ENCODE data around the gene PRCD. TPM values are rescaled to one million over a fixed set of nuclear protein-coding genes. Genes with fewer than 3 reads are reported as not detected.

PRCD gene, protein sequence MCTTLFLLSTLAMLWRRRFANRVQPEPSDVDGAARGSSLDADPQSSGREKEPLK
- total RNA-seq: 1.9 TPM

DNA sequence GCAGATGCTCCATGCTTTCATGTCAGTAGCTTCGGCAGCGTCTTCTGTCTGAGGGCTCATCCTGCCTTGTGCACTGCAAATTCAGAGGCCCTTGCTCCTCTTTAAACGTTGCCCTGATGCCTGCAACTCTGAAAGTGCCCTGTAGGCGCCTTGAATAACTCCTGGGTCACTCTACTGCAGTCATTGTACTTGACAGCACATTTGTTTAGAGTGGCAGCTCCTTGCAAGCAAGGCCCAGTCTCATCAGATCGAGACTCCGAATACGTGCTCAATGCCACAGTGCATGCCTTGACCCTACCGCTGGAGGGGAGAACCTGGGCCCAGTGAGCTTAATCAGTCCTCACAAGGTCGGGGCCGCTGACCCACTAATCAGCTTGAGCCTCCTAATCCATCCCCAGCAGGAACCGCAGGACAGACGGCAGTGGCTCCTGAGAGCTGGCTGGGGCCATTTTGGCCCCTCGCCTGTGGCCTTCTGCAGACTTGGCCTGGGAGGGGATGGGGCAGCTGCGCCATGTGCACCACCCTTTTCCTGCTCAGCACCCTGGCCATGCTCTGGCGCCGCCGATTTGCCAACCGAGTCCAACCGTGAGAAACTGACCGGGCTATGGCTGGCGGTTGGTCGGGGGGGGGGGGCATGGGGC is at the start of gene PRCD:
PRCD (plus strand) TSS at position 414 of the 641 bp plus-strand sequence; CDS start at position 512, 98 bp downstream.
- DNase-seq: no peak

DNA sequence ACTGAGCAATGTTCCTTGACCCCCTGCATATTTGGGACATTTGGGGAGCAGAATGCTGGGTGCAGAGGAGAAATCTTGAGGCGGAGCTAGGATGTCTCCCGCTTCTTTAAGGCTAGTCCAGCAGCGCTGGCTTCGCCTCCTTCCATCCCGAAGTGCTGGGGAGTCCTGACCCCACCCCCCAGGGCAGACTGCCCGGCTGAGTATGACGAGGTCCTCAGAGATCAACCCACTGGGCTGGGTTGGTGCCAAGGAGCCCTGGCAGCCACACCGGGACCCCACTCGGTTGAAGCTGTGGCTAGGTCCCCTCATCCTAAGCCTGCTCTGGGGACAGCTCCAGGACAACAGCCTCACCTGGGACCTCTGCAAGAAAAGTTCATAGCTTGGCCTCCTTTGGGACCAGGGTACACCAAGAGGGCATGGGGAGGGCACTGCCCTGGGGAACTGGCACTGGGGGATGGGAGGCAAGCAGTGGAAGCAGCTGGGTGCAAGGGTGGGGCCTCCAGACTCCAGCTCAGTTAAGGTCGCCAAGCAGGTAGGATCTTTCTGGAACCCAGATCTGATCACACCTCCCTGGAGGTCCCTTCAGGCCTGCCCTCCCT is 49.6 kb upstream of the PRCD start:
- DNase-seq: no peak

DNA sequence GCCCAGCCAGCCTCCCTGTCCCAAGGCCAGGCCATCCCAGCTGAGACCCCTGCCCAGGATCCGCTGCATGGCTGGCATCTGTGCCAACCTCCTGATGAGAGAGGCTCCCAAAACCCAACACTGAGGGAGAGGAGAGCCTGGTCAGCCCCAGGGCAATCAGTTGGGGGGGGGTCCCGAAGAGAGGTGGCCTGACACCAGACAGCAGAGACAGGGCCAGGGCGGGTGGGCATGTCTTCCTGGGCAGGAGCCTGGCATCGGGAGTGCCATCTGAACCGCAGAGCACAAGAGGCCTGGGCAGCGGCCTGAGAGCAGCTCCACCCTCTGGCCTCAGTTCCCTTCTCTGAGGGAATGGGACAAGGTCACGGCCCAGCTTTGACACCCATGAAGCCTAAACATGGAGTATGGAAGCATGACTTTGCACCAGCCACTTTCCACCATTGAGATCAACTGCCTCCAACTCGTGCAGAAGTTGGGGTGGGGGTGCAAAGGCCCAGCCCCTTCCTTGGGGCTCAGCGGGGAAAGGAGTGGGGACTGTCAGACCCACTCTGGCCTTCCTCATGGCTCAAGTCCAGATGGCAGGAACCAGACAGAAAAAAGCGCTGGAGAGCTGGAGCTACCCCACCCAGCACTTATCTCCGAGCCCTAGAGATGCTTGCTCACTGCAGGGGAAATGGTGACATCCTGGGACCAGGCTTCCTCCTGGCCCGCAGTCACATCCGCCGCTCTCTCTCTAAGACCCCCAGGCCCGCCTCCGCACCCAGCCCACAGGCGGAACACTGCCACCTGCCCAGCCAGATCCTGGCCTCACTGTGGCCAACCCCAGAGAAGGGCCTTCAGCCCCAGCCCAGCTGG is 48.3 kb upstream of the PRCD start:
- DNase-seq: no peak

DNA sequence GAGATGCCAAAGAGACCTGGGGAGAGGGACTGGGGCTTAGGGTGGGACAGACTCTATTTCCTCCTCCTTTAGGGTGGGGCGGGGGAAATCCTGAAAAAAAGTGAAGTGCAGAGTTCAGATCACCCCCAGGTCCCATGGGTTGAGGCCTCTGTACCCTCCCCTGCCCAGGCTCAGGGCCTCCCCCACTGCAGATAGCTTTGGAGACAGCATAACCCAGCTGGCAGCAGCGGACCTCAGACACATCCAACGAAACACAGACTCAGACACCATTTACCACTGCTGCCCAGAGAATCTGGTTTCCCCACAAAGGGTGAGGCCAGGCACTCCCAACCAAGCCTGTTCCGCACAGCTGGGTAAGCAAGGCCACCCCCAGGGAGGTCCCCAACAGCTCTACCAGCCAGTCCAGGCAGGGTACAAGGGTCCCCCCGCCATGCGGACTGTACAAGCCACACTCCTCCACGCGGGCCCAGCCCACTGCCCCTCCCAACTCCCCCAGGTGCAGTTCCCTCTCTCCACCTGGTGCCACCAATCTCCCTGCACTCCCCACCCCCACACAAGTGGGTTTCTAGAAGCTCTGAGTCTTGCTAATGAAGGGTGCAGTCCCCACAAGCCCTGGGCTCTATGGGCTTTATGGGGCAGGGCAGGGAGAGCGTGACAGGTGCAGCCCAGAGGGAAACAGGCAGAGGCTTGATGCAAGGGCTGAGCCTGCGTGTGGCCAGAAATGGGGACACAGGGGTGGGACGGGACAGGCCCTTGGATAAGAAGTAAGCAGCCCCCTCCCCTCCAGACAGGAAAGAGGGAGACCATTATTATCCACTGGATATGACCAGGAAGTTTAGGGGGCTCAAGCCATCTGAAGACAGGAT is 47.5 kb upstream of the PRCD start:
- DNase-seq: no peak

DNA sequence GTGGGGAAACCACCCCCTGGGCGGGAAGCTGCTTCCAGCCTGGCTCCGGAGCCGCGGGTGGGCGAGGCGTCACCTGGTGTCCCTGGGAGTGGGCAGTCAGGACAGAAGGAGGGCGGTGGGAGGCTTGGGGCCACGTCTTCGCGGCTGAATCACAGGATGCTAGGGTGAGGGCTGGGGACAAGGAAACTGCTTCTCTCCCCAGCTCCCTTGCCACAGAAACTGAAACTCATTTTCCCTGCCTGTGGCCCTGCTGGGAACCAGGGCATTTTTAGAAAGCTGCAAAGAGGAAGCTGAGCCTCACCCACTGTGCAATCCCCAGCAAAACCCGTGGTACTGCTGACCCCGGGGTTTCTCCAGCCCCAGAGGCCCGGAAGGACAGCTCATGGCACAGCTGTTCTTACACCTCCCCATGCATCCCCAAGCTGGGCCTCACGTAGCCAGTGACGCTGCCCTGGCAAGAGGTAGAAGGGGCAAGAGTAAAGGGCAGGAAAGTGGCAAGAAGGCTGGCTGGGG is 46.8 kb upstream of the PRCD start:
- DNase-seq: no peak

DNA sequence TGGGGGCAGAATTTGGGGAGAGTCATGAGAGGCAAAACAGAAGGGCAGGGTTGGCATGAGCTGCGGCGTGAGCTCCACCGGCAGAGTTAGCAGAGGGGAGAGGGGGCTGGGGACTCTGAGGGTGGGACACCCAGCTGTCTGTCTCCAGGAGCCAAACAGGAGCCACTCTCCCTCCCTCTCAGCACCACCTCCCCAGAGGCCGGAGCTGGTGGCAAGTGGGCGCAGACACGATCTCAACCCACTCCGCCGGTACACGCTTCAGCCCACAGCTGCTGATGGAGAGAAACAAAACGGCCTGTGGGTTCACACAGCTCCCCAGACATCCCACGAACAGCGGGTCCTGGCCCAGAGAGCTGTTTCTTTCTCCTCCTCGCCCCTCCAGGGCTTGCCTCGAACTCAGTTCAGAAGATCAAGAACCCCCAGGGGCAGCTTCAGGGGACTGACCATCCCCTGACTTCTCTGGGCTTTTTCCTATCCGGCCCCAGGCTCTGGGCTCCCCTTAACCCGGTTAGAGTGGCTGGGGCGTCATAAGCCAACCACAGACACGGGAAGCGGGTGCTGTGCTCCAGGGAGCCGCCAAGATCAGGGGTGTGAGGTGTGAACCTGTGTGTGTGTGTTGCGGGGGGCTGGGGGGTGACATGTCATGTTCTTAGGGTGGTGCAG is 46.2 kb upstream of the PRCD start:
- no peak for DNase-seq

DNA sequence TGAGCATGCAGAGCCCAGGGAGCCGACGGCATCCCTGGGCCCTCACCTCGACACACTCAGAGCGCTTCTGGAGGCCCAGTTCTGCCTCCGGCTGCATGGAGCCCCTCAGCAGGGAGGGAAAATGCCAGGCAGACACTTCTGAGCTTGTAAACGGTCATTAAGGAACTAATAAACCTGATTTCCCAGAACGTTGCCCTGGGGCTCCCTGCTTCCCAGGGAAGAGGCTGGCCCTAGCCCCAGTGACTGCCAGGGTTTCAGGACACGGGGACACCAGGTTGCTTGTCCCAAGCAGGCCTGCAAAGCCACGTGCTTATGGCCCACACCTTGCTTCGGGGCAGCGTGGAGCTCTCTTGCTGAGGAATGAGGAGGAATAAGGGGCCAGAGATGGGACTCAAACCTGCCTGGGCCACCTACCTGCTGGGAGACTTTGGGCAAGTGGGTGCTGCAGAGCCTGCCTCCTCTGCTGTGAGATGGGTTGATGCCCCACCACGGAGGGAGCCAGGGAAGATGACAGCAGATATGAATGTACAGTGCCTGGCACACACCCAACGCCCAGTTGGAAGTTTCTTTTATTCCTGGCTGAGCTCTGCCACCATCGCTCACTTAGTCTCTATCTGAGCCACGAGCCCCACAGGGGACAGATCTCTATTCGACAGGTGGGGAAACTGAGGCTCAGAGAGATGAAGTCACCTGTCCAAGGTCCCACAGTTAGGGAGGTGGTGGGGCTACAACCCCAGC is 44.0 kb upstream of the PRCD start:
- no peak for DNase-seq

DNA sequence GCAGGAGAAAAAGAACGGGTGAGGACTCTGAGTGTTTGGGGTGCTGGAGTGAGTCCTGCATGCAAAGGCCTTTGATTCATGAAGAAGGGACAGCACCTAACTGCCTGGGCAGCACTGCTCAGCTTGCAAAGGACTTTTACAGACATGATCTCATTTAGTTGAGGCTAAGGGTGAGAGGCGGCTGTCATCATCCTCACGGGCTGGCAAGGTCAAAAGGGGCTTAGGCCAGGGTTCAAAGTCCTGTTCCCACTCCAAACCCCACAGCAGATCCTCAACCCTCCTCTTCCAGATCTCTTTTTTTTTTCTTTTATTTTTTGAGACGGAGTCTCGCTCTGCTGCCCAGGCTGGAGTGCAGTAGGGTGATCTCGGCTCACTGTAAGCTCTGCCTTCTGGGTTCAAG is 43.4 kb upstream of the PRCD start:
- DNase-seq: no peak

DNA sequence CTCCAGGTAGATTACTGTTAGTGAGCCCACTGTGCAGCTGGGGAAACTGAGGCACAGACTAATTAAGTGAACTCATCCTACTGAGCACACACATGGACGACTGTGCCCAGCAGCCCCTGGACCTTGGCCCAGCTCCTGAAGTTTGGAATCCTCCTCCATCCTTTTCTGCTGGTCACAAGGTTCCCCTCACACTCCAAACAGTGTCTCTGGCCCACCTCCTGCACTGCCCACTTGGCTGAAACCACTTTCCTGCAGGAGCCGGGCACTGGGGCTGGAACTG is 42.2 kb upstream of the PRCD start:
- no peak for DNase-seq

DNA sequence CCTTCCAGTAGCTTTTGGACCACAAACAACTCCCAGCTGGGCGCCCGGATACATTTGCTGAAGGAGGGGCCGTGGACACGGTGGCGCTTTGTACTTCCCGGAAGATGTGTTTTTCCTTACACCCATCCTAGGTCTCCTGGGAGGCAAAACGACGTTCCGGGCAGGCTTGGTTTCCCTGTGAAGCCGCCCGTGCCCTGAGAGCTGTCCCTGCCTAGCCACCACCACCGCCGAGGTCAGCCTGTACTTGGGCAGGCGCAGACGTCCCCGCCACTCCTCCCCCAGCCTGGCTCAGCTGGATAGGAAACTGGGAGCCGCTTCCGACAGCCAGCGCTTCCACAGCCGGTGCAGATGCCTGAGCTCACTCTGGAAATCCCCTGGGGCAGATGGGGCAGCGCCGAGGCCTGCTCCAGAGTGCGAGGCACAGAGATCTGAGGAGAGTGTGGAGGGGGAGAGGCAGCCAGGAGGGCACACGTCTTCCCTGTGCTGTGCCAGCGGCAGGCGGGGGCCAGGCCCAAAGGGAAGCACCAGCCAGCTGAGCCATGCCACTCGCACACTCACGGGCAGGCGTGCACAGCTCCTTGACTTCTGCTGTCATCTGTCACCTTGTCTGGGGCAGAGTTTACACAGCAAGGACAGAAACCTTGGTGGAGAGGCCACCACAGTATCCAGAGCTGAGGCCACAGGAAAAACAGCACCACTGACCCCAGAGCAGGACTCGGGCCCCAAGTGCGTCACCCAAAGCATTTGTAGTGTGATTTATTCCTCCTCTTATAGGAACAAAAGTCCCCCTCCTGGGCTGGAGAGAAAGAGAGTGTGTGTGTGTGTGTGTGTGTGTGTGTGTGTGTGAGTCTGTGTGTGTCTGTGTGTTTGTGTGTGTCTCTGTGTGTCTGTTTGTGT is 41.6 kb upstream of the PRCD start:
- no peak for DNase-seq

DNA sequence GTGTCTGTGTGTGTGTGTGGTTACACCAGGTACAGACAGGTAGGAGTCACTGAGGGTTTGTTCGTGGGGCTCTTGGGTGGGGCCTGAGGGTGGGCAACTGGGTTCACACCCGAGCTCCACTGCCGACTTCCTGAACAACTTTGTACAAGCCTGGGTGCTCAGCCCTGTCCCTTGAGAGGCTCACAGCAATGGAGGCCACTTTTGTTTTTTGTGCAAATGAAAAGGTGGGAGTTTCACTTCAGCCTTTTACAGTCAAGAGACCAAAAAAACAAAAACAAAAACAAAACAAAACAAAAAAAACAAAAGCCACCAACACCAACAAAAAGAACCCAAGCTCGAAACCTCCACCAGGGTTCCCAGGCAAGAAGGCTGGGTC is 41.0 kb upstream of the PRCD start:
- no peak for DNase-seq

DNA sequence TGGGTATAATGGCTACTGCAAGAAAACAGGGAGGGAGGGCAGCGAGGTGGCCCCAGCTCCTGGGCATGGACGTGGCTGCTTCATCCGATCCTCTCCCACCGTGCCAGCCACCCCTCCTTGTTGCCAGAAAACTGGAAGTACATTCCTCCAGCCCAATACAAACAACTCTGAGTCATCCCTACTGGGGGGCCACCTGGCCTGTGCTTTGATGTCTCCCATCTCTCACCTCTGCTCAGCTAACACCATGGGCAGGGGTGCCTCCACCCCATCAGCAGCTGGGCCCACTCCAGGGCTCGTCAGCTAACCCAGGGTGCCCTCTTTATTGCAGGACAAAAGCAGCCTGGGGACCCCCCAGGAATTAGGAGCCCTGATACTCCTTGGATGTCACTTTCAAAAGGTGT is 40.6 kb upstream of the PRCD start:
- DNase-seq: no peak

DNA sequence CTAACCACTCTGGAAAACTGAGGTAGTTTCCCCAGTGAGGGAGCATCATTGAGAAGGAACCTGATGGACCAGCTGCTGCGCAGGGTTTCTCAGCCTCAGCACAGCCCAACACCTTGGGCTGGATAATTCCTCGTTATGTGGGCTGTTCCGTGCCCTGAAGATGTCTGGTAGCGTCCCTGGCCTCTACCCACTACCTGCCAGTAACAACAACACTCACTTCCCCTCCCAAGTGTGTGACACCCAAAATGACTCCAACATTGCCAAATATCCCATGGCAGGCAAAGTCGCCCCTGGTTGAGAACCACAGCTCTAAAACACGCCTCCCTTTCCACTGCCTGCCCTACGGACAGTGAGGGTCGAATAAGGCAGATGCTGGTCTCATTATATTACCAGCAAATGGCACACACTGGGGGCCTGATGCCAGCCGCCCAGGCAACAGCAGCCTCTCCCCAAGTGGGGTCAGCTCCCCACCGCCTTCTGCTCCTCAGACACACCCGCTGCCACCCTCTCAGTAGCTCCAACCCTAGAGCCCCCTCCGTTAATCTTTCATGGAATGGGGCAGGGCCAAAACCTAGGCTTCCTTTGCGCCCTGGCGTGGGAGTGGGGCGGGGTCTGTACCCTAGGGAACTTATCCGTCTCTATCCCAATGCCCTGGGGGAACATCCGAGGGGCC is 39.6 kb upstream of the PRCD start:
- DNase-seq: no peak

DNA sequence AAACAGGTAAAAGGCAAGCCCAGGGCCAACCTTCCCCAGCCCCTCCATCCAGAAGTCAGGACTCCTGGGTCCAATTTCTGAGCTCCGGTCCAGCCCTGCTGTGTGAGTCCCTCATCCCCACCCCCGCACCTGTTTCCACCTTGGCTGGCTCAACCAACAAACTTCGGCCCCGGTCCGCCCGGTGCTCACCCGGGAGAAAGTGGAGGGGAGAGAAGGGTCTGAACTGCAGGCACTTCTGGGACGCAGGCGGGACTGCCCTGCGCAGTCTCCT is 39.2 kb upstream of the PRCD start:
- no peak for DNase-seq

DNA sequence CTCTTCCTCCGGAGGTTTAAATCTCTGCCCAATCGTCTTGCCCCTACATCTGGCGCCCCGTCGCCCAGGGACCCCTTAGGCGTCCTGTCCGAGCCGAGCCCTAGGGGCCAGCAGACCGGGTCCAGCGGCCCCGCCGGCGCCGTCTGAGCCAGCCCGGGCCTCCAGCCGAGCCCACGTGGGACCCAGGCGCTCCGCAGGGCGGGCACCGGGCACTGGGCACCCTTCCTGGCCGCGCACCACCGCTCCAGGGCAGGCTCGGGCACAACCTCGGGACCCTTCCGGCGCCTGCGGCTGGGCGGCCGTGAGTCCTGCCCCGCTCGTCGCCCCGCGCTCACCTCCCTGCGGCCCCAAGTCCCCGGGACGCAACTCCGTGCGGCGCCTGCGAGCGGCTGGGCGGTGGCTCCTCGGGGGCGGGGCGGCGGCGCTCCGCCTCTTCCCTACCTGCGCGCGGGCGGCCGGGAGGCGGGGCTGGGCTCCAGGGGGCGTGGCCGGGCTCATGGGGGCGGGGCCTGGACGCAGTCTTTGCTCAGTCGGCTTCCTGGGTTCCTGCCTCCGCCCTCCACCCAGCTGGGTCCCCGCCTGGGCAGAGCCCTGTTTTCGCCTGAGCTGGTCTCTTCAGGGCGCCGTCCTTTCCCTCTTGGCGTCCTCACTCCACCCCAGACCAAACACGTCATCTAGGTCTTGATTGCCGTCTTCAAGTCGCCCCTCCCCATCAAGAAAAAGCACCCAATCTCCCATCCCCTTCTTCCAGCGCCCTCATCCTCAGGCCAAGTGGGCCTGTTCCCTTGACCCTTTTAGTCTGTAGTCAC is 38.6 kb upstream of the PRCD start, which contains the start of gene RHBDF2:
RHBDF2 (minus strand) TSS at position 406 of the 809 bp plus-strand sequence. CDS start 19,899 bp downstream, outside the sequence.
- peak; percentile 55 for DNase-seq

DNA sequence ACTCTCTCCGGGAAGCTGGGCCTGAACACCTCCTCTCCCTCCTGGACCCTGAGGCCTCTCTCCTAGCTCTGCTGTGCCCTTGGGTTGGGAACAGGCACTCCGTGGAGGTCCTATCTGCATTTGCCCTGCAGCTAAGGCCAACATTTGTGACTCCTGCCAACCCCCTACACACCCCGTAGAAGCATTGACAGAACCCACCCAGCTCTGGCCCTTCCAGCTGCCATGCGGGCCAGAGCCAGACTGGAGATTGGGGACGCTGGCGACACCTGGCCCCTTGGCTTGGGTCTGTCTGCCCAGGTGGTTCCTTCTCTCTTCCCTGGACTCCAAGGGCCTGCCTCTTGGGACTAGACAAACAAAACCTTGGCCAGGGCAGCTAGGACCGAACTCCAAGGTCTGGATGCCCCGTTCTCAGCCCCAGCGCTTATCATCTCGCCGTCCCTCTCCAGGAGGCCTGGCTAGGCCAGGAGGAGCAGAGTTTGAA is 38.0 kb upstream of the PRCD start:
- DNase-seq: no peak

DNA sequence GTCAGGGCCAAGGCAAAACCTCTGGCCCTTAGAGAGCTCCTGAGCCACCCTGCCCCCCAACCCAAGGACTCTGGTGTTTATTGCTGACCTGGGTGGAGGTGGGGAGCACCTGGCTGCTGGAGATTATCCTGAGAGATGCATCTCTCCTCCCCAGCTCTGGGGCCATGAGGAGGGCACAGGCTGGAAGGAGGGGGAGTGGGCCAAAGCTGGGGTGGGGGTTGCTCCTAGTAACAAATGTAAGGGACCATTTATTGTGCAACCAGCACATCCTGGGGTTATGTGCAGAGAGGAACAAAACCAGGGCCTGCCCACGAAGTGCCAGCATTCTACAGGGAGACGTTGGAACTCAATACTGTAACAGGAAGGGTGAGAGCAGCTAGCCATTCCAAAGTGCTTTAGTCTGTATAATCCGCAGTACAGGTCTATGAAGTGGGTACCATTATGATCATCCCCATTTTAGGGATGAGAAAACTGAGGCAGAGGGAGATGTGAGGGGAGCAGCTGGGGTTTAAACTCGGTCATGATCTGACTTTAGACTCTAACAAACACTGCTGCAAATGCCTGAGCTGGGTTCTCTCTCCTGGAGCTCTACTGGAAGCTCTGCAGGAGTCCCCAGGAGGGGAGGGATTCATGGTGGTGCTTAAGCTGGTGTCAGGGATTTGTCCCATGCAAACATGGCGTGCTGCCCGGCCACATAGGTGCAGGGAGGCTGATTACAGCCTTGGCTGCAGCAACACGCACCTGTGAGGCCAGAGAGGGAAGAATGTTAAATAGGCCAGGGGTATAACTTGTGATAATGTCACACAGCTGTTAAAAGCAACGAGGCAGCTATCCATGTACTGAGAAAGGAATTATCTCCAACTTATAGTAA is 37.3 kb upstream of the PRCD start:
- DNase-seq: no peak

DNA sequence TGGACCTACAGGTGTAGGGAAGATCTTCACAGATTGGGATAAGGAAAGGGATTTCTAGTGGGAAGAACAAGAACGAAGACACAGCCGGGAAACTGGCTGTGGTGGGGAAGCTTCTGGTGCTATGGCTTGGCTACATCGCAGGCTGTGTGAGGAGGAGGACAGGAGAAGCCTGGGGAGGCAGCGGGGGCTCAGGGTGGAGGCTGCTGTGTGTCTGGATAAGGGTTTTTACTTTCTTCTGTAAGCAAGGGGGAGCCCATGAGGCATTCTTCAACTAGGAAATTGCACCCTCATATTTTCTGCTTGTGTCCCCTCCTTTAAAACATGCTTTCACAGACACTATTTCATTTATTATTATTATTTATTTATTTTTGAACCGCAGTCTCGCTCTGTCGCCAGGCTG is 35.7 kb upstream of the PRCD start:
- DNase-seq: no peak

All from occipital lobe (tissue), 2 donors.